Endothelial cell of umbilical vein (primary cell): ENCODE results near the gene TEX38. TPM values are rescaled to one million over a fixed set of nuclear protein-coding genes. Genes with fewer than 3 reads are reported as not detected.

Experiments used
- BruUV-seq: library from RNA; stranded (reverse); fragments of 400-500 nt; replicated peaks from 2 replicates; lab custom pipeline; 2021; lab: Mats Ljungman, UMichigan
- CTCF ChIA-PET: fragments of 300-600, 350-600 bp; sonication (Branson Sonifier 250); formaldehyde crosslinking; loops from one replicate; lab custom pipeline; 2021; ENCODE audit warnings: antibody characterized with exemption, inconsistent platforms; lab: Charles Lee
- POLR2A ChIA-PET: fragments of 300-600, 350-600 bp; sonication (Branson Sonifier 250); formaldehyde crosslinking; loops from one replicate; lab custom pipeline; 2021; ENCODE audit warnings: antibody characterized with exemption, inconsistent platforms; lab: Charles Lee
- DNase-seq: peaks from one replicate; pipeline ENCODE4 v3.0.0-alpha.2; 2011; ENCODE audit warnings: low read depth, low spot score
- FAIRE-seq: peaks from 2 replicates; lab custom pipeline; 2011; peaks lifted over from hg19 to GRCh38; lab: Jason Lieb, UNC
- H2AFZ ChIP-seq: 2 replicates; pipeline ENCODE4 v1.6.0; 2012; ENCODE audit warnings: low read depth, low read length, control low read depth, inconsistent platforms
- H3K27ac ChIP-seq: 2 replicates; pipeline ENCODE4 v1.5.1; 2011; ENCODE audit warnings: low read depth, mild to moderate bottlenecking, control low read depth, low read length, moderate library complexity; ENCODE audit not compliant: insufficient read depth
- H3K27me3 ChIP-seq, 2 experiments: 2 replicates each; pipeline versions ENCODE4 v1.6.0 to v1.6.1; 2011; ENCODE audit warnings: low read length in 2 of 2, mixed read lengths in 1 of 2; ENCODE audit not compliant: control insufficient read depth in 2 of 2, insufficient read depth in 2 of 2
- H3K36me3 ChIP-seq, 2 experiments: 2 replicates in 1 of 2; 3 replicates in 1 of 2; pipeline ENCODE4 v1.5.1; 2011; ENCODE audit warnings: low read length in 2 of 2, mild to moderate bottlenecking in 1 of 2, moderate library complexity in 1 of 2; ENCODE audit not compliant: control insufficient read depth in 2 of 2, insufficient read depth in 2 of 2; ENCODE audit errors: extremely low read depth in 1 of 2
- H3K4me1 ChIP-seq: 3 replicates; pipeline ENCODE4 v1.5.1; 2011; ENCODE audit warnings: mild to moderate bottlenecking, low read length; ENCODE audit not compliant: control insufficient read depth, insufficient read depth; ENCODE audit errors: extremely low read depth
- H3K4me2 ChIP-seq: 2 replicates; pipeline ENCODE4 v1.6.1; 2011; ENCODE audit warnings: low read length, control low read depth, mixed read lengths; ENCODE audit not compliant: insufficient read depth
- H3K4me3 ChIP-seq, 3 experiments: fragments of 200-600 bp in 1 of 3; sonication (generic), shearing (Covaris generic) in 1 of 3; replicated peaks in 1 of 3; 2 replicates each; pipeline ENCODE4 v1.5.1; 2011 to 2016; ENCODE audit warnings: control low read depth in 3 of 3, low read length in 3 of 3, mild to moderate bottlenecking in 2 of 3, inconsistent platforms in 1 of 3, low read depth in 1 of 3, moderate library complexity in 1 of 3; ENCODE audit not compliant: insufficient read depth in 1 of 3
- H3K79me2 ChIP-seq: 2 replicates; pipeline ENCODE4 v1.6.0; 2012; ENCODE audit warnings: low read length, inconsistent platforms; ENCODE audit not compliant: control insufficient read depth, insufficient read depth
- H3K9ac ChIP-seq: replicated peaks from 2 replicates; pipeline ENCODE3; 2011; ENCODE audit warnings: low read length, control low read depth; ENCODE audit not compliant: insufficient read depth; ENCODE audit errors: extremely low read depth
- H3K9me1 ChIP-seq: replicated peaks from 3 replicates; pipeline ENCODE4 v1.6.0; 2011; ENCODE audit warnings: mild to moderate bottlenecking, low read length; ENCODE audit not compliant: control insufficient read depth, insufficient read depth; ENCODE audit errors: extremely low read depth
- H3K9me3 ChIP-seq: replicated peaks from 2 replicates; pipeline ENCODE4 v1.5.1; 2012; ENCODE audit warnings: low read length, inconsistent platforms; ENCODE audit not compliant: control insufficient read depth, insufficient read depth
- H4K20me1 ChIP-seq: replicated peaks from 2 replicates; pipeline ENCODE3; 2011; ENCODE audit warnings: mild to moderate bottlenecking, low read length; ENCODE audit not compliant: control insufficient read depth, insufficient read depth; ENCODE audit errors: extremely low read depth
- CTCF ChIP-seq, 2 donors: IDR thresholded peaks; 1 replicate in 1 of 2; 2 replicates in 1 of 2; pipeline ENCODE4 v1.5.1; 2011; ENCODE audit warnings: low read length in 2 of 2, mild to moderate bottlenecking in 2 of 2, moderate library complexity in 2 of 2, control low read depth in 1 of 2, inconsistent platforms in 1 of 2, low read depth in 1 of 2; ENCODE audit not compliant: insufficient read depth in 1 of 2; ENCODE audit errors: extremely low read depth in 1 of 2
- EZH2 ChIP-seq: IDR thresholded peaks from 2 replicates; pipeline ENCODE4 v1.6.1; 2012; ENCODE audit warnings: borderline replicate concordance, low read depth, mild to moderate bottlenecking, moderate library complexity, low read length, inconsistent platforms; ENCODE audit not compliant: severe bottlenecking
- FOS ChIP-seq: IDR thresholded peaks from 2 replicates; pipeline ENCODE4 v1.6.1; 2011; ENCODE audit warnings: mild to moderate bottlenecking, low read length, moderate library complexity, borderline replicate concordance; ENCODE audit not compliant: insufficient read depth
- GATA2 ChIP-seq: IDR thresholded peaks from 2 replicates; pipeline ENCODE4 v1.7.0; 2011; ENCODE audit warnings: low read depth, mild to moderate bottlenecking, moderate library complexity, mixed read lengths, low read length; ENCODE audit not compliant: insufficient read length, insufficient read depth
- JUN ChIP-seq: IDR thresholded peaks from 2 replicates; pipeline ENCODE4 v1.6.1; 2011; ENCODE audit warnings: borderline replicate concordance, low read depth; ENCODE audit not compliant: insufficient read length, insufficient read depth
- MAX ChIP-seq: IDR thresholded peaks from 2 replicates; pipeline ENCODE4 v1.6.1; 2011; ENCODE audit not compliant: insufficient read depth, insufficient read length
- MYC ChIP-seq: IDR thresholded peaks from one replicate; pipeline ENCODE4 v1.6.1; 2011; ENCODE audit warnings: mild to moderate bottlenecking, low read depth, low read length
- POLR2A ChIP-seq: IDR thresholded peaks from 2 replicates; pipeline ENCODE4 v1.6.1; 2012; ENCODE audit warnings: low read depth, mild to moderate bottlenecking, control low read depth, low read length
- POLR2AphosphoS5 ChIP-seq: IDR thresholded peaks from 2 replicates; pipeline ENCODE4 v1.6.1; 2012; ENCODE audit warnings: low read depth, mild to moderate bottlenecking, control low read depth, low read length, moderate library complexity; ENCODE audit not compliant: insufficient read depth
- dilution Hi-C: fragments of 300-500 bp; cut with MboI; formaldehyde crosslinking; loops from one replicate; pipeline ENCODE4 v1.15.0; 2019; ENCODE audit warnings: low sequenced_read_pairs; ENCODE audit not compliant: extremely low pct_ligation_motif_present
- intact Hi-C: fragments of 100-400 bp; cut with micrococcal nuclease; formaldehyde crosslinking; loops from one replicate; pipeline ENCODE4 v1.10.0; 2022
- polyA plus RNA-seq, 4 experiments: library from polyadenylated mRNA; depleted of rRNA in 3 of 4; stranded (reverse) in 3 of 4; unstranded in 1 of 4; fragments of >200 nt; gene quantifications; 2 replicates each; pipeline versions ENCODE4 v1.2.1 to v1.2.3, GENCODE V29; 2011 to 2012; ENCODE audit warnings: missing spikeins in 1 of 4
- total RNA-seq: library from RNA; stranded (reverse); gene quantifications from 2 replicates; pipeline ENCODE4 v1.2.3, GENCODE V29; 2021

The TEX38 gene
- total and polyA plus RNA-seq, 2 donors (not counting 3 experiments of a cell fraction or from before 2014, with no cell fraction given), result not detected

DNA sequence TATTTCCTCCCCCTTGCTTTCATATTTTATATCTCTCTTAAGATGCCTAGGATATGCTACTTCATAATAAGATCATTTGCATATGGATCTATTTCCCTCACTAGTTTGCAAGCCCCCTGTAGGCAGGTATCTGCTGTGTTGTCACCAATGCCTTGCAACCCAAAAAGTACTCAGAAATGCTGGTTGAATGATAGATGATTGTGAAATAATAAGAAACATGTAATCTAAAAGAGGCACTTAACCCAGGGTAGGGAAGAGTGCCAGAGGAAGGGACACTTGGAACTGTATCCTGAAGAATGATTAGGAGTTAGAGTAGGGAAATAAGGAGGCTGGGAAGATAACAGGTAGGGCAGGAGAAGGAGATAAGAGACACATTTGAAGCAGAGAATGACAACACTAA lies 15.8 kb upstream of the TEX38 start:
- no peak overlapping the region for H3K4me3 ChIP-seq
- no peak overlapping the region for H3K27ac ChIP-seq
- FAIRE-seq, result no peak
- POLR2A ChIA-PET, result interaction anchor here (0.6 kb wide), 1 partner anchor 10 kb away, joined by 3 read pairs; no protein-coding TSS in a partner anchor
- DNase-seq, result no peak
- H3K9me1 ChIP-seq, result no peaks in the 10 kb centered on the region
- no peak overlapping the region for H2AFZ ChIP-seq
- intact Hi-C loops, result no loop called here
- H3K36me3 ChIP-seq, result peaks cover 4 to 5% of the 10 kb centered on the region in 2 experiments
- H3K4me2 ChIP-seq, result no peak overlapping the region
- H3K27me3 ChIP-seq, result no peaks in the 10 kb centered on the region
- CTCF ChIA-PET, result no interaction called here
- no peaks in the 10 kb centered on the region for H3K79me2 ChIP-seq
- no TSS peak for BruUV-seq
- no peaks in the 10 kb centered on the region for H4K20me1 ChIP-seq
- dilution Hi-C loops, result no loop called here
- H3K9ac ChIP-seq, result no peak overlapping the region
- H3K9me3 ChIP-seq, result no peaks in the 10 kb centered on the region
- H3K4me1 ChIP-seq, result no peaks in the 10 kb centered on the region
- no peak for TF ChIP-seq GATA2
- TF ChIP-seq MYC, result no peak

GRCh38 chr1:46656643-46657042 lies 15.0 kb upstream of the TEX38 start:
- intact Hi-C loops, result no loop called here
- Histone ChIP-seq H3K36me3 (peaks cover 4 to 5% of the 10 kb centered on the region in 2 experiments), H3K9ac (no peak overlapping the region), H2AFZ (no peak overlapping the region), H3K4me1 (no peaks in the 10 kb centered on the region), H3K27me3 (no peaks in the 10 kb centered on the region), H3K4me3 (no peak overlapping the region), H3K27ac (no peak overlapping the region), H3K9me3 (no peaks in the 10 kb centered on the region), H3K4me2 (no peak overlapping the region), H3K79me2 (no peaks in the 10 kb centered on the region), H3K9me1 (no peaks in the 10 kb centered on the region), H4K20me1 (no peaks in the 10 kb centered on the region)
- no peak for FAIRE-seq
- no peak for DNase-seq
- no TSS peak for BruUV-seq
- ChIA-PET CTCF (interaction anchor here (1.0 to 1.1 kb wide), 2 partner anchors 25 to 33 kb away, joined by 3 to 4 read pairs; no protein-coding TSS in a partner anchor), POLR2A (no interaction called here)
- TF ChIP-seq POLR2A (no peak), POLR2AphosphoS5 (no peak), MAX (no peak), JUN (no peak), CTCF (IDR thresholded peaks at IDR 0.05; ENCODE audit: extremely low read depth in 1 of 2, insufficient read depth in 1 of 2, low read depth in 1 of 2, low read length in 2 of 2) (no peak), EZH2 (no peak), GATA2 (no peak), FOS (no peak), MYC (no peak)
- dilution Hi-C loops, result no loop called here
